HL-60/S4 (cell line): ENCODE results near the gene MGAT3.
"Not testable (repeated sequence)": the region's sequence is repeated elsewhere in the genome, so short reads cannot be mapped to it uniquely, and the experiment has no call there.

ENCODE experiments used
- in situ Hi-C: fragments of 300-500 bp; cut with MboI; formaldehyde crosslinking; loops from 2 replicates; pipeline ENCODE4 v1.14.3; 2022; ENCODE audit warnings: low sequenced_read_pairs

Gene MGAT3

DNA sequence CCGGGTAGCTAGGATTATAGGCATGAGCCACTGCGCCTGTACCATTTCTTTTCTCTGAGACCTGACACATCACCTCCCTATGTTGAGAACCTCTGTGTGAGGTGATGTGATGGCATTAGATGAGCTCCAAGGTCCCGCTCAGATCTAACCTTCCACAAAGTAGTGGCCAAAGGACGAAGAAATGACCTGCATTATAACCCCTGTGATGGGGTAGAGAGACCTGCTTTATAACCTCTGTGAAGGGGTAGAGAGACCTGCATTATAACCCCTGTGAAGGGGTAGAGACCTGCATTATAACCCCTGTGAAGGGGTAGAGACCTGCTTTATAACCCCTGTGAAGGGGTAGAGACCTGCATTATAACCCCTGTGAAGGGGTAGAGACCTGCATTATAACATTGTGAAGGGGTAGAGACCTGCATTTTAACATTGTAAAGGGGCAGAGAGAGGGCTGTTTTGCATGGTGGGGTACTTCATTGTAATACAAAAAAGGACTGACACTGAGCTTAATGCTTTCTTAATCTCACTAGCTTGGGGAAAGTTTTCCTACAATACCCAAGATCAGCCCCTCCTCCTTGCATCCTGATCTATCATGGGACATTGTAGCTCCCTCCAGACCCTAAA lies 53.8 kb downstream of the MGAT3 start:
- in situ Hi-C loops, result no loop called here

DNA sequence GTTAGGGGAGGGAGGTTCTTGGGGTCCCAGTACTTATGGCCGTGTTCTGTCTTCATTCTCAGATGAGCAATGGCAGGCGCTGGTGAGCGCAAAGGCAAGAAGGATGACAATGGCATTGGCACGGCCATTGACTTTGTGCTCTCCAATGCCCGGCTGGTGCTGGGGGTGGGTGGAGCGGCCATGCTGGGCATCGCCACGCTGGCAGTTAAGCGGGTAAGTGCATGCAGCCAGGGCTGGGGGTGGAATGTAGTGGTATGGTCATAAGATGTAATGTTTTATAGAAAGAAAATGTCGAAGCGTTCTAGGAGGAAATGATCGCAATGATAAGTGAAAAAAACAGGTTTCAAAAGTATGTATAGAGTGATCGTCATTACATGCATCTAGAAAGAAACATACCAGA lies 54.4 kb downstream of the MGAT3 start:
- in situ Hi-C loops, result no loop called here

DNA sequence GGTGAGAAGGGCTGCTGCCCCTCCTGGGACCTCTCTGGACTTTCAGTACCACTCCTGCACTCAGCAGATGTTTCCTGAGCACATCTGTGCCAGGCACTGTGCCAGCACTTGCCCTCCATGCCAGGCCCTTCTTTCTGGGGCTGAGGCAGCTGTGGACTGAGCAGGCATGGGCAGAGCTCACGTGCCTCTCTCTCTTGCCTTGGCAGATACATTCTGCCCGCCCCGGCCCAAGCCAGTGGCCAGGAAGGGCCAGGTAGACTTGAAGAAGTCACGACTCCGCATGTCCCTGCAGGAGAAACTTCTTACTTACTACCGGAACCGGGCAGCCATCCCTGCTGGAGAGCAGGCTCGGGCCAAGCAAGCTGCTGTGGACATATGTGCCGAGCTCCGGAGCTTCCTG lies 55.2 kb downstream of the MGAT3 start:
- in situ Hi-C loops, result no loop called here

DNA sequence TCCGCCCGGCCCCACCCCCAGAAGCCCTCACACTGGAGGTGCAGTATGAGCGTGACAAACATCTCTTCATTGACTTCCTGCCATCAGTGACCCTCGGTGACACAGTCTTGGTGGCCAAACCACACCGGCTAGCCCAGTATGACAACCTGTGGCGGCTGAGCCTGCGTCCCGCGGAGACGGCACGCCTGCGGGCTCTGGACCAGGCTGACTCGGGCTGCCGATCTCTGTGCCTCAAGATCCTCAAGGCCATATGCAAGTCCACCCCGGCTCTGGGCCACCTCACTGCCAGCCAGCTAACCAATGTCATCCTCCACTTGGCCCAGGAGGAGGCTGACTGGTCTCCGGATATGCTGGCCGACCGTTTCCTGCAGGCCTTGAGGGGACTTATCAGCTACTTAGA lies 57.0 kb downstream of the MGAT3 start:
- in situ Hi-C loops, result no loop called here

DNA sequence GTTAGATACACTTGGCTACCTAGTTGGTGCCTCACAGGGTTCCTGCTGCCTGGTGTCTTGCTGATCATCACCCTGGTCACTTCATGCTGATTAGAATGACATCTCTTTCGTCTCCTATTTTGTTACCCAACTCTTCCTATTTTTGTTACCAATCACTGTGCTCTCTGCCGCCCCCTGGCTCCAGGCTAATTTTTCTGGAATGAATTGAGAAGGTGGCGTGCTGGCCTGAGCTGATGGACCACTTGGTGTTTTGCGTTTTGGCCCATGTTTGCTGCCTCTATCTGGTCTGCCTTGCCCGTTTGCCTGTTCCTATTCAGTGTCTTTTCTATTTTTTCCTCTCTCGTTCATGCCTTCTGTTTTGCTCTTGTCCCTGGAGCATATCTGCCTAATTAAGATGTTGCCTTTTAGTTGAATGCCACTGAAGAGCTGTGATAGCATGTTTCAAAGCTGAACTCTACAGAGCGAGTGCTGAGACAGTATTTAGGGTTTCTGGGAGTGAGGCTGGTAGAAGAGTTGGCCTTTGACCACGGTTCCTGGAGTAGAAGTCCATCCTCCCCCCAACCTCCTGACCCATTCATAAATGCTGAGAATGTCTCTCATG lies 57.7 kb downstream of the MGAT3 start:
- in situ Hi-C loops, result no loop called here

DNA sequence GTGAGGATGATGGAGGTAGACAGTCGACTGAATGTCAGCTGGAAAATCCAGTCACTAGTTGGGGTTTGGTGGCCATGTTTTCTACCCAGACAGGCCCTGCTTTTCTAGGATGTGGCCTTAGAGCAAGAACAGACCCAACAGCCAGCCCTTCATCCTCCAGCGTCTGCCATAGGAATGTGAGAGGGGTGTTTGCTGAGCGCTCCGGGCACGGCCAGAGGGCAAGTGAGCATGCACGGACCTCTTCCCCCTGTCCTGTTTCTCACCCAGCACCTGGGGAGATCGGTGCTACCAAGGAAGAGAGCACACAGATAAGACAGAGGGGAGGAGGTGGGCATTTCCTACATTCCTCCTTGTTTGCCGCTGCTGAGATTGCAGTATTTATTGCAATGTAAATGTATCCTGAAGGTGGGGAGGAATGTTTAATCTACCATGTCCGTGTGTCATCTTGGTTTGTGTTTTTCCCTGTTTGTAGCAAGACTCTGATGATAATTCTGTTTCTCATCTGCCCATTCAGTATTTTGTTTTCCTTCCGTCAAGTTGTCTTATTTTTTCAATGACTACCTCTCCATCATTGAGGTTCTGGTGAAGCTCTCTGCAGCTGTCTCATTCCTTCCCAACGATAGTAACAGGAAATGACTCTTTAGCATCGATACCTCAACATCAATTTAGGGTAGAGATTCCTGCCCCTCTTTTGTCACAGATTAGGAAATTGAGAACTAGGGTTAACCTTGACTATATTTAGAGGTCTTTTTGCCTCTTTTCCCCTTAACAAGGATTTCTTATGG lies 58.6 kb downstream of the MGAT3 start:
- in situ Hi-C loops, result no loop called here

DNA sequence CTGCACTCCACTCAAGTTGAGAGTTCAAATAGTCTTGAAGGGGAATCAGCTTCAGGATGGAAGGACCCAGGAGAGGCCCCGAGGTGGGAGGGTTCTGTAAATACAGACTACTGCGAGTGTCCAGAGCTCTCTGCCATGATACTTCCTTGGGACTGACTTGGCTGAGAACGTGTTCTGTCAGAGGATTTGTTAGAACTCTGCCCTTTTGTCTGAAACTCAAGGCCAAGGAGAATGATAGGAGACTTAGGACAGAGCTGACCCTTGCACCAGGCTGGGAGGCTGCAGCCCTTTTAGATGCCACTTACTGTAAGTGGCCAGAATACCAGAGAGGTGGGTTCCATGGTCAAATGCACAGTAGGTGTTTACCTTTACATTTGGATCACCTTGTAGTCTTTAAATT lies 60.7 kb downstream of the MGAT3 start:
- in situ Hi-C loops, result no loop called here

DNA sequence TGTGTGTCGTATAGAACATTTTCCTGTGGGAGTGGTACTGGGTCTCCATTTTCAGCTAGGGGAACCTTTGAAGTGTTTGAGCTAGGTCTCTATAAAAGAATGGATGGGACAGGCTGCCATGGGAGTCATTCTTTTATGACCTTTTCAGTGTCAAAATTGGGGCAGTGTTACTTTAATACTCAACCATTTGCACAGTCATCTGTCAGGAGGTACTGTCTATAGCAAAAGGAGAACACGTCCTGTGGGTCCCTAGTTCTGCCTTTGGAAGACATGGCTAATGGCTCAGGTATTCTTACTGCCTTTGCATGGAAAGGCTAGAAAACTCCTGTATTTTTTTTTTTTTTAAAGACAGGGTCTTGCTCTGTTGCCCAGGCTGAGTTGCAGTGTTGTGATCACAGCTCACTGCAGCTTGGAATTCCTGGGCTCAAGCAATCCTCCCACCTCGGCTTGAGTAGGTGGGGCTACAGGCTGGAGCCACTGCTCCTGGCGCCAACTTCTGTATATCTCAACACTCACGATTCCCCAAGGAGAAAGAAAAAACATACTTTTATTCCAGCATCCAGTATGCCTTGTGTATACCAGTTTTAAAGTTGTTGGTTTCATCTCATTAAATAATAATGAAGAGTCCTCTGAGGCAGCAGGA lies 61.5 kb downstream of the MGAT3 start:
- in situ Hi-C loops, result no loop called here

DNA sequence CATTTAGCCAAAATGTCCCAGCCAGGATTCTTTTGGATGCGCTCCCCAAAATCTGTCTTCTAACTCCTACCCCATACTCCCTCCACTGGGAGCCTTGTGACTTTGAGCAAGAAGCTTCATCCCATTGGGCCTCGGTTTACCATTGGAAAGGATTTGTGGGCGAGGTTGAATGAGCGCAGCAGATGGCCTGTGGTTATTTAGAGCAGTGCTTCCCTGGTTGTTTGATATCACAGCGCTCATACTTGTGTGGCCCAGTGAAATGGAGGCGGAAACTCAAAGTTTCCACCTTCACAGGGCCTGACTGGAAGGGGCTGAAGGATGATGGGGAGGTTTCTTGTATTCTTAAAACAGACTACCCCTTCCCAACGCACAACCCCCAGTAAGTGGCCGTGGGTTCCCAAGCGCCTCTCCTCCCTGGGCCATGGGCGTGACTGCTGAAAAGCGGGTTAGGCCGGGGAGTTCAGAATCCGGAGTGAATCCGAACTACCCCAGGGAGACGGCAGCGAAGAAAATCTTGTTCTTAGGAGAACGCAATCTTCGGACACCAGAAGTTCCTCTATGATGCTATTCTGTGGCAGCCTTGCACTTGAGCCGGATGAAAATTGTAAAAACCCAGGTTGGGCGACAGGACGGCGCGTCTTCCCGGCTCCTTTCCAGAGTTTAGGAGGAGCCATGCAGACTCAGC lies 62.3 kb downstream of the MGAT3 start:
- in situ Hi-C loops, result no loop called here

DNA sequence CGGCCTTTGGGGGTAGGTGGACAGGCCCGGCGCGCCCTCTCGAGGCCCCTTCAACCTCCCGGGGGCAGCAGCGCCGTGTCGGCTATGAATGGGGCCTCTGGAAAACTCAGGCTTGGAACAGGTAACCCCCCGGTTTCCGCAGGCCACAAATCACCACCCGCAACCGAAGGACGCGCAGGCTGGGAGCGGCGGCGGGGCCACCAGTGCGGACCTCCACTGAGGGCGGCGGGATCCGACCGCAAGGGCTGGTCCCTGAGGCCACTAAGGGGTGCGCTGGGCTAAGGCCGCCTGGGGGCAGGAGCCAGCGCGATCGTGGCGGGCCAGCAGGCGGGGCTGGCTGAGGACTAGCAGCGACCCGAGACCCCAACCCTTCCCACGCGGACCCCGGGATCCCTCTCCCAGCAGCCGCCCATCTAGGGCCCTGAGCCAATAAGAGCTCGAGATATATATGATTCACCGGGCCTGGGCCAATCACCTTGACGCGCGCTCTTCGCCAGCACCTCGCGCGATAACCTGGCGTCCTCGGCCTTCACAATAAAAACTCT lies 62.9 kb downstream of the MGAT3 start:
- in situ Hi-C loops, result no loop called here

DNA sequence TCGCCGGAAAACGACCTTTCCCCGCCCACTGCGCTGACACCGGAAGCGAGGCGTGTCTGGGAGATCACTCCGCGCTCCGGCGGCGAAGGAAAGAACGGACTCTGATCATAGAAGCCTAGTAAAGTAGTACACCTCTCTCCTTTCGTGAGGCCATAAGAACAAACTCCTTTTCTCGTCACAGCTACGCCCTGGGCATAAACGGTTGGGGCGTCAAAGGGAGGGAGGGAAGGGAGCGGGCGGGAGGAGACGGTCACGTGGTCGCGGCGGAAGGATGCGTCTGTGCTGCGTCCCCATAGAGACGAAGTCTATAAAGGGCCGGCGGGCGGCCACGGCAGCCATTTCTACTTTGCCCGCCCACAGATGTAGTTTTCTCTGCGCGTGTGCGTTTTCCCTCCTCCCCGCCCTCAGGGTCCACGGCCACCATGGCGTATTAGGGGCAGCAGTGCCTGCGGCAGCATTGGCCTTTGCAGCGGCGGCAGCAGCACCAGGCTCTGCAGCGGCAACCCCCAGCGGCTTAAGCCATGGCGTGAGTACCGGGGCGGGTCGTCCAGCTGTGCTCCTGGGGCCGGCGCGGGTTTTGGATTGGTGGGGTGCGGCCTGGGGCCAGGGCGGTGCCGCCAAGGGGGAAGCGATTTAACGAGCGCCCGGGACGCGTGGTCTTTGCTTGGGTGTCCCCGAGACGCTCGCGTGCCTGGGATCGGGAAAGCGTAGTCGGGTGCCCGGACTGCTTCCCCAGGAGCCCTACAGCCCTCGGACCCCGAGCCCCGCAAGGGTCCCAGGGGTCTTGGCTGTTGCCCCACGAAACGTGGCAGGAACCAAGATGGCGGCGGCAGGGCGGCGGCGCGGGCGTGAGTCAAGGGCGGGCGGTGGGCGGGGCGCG lies 63.7 kb downstream of the MGAT3 start, which contains the start of gene ATF4:
Gene ATF4 (plus strand): TSS at position 337 of the 880 bp plus-strand sequence. CDS start 884 bp downstream, outside the sequence.
- in situ Hi-C loops, result no loop called here

DNA sequence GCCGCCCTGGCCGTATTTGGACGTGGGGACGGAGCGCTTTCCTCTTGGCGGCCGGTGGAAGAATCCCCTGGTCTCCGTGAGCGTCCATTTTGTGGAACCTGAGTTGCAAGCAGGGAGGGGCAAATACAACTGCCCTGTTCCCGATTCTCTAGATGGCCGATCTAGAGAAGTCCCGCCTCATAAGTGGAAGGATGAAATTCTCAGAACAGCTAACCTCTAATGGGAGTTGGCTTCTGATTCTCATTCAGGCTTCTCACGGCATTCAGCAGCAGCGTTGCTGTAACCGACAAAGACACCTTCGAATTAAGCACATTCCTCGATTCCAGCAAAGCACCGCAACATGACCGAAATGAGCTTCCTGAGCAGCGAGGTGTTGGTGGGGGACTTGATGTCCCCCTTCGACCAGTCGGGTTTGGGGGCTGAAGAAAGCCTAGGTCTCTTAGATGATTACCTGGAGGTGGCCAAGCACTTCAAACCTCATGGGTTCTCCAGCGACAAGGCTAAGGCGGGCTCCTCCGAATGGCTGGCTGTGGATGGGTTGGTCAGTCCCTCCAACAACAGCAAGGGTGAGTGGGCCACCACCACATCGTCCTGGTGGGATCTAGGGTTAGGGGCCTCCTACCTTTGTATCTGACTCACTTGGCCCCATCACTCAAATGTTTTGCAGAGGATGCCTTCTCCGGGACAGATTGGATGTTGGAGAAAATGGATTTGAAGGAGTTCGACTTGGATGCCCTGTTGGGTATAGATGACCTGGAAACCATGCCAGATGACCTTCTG lies 64.5 kb downstream of the MGAT3 start:
- in situ Hi-C loops, result not testable (repeated sequence)

DNA sequence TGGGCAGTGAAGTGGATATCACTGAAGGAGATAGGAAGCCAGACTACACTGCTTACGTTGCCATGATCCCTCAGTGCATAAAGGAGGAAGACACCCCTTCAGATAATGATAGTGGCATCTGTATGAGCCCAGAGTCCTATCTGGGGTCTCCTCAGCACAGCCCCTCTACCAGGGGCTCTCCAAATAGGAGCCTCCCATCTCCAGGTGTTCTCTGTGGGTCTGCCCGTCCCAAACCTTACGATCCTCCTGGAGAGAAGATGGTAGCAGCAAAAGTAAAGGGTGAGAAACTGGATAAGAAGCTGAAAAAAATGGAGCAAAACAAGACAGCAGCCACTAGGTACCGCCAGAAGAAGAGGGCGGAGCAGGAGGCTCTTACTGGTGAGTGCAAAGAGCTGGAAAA lies 65.3 kb downstream of the MGAT3 start:
- in situ Hi-C loops, result not testable (repeated sequence)

DNA sequence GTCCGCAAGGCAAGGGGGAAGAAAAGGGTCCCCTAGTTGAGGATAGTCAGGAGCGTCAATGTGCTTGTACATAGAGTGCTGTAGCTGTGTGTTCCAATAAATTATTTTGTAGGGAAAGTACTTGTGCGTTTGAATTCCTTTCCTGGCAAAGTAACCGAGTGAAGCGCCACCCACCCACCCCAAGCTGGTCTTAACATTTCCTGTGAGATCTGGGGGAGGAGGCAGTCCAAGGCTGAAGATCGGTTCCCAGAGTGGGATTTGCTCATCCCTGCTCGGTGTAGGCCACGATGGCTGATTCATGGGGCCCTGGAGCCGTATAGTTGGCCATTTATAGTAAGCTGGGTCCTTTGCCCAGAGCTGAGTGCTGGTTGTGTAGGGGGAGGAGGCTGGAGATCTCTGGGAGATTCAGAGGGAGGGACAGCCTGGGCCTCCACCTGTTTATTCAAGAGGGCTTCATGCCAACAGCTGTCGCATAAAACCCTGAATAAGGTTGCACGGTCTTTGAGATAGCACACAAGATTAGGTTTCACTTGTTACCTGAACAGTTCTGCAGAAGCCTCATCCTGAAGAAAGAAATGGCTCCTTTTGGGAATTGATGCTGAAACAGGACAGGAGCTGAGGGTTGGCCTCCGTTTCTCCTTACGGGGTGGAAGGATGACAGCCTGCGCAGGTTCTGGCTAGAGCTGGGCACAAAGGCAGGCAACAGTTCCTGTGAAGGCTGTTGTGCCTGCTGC lies 65.9 kb downstream of the MGAT3 start:
- in situ Hi-C loops, result no loop called here

DNA sequence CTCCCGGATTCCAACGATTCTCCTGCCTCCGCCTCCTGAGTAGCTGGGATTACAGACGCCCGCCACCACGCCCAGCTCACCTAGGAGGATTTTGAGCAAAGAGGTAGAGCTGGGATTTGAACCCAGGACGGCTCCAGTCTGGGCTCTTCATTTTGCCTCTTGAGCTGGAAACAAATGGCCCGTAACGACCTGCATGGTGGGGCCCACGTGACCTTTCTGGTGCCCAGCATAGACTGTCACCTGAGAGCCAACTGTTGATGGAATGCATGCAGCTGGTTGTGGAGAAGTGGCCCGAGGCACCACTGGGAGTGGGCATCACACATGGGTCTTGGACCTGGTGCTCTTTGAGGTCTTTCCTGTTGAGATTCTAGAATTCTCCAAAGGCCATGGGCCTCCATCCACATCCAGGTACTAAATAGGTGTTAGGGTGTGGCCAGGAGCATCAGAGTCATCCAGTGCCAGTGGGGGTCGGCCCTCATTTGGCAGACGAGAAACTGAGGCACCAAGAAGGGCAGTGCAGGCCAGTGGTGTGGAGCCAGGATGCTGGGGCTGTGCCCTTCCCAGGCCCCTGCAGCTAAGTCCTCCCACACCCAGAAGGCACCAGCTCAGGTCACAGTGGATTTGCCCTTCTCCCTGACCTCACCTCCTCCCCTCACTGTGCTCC lies 67.4 kb downstream of the MGAT3 start:
- in situ Hi-C loops, result no loop called here

DNA sequence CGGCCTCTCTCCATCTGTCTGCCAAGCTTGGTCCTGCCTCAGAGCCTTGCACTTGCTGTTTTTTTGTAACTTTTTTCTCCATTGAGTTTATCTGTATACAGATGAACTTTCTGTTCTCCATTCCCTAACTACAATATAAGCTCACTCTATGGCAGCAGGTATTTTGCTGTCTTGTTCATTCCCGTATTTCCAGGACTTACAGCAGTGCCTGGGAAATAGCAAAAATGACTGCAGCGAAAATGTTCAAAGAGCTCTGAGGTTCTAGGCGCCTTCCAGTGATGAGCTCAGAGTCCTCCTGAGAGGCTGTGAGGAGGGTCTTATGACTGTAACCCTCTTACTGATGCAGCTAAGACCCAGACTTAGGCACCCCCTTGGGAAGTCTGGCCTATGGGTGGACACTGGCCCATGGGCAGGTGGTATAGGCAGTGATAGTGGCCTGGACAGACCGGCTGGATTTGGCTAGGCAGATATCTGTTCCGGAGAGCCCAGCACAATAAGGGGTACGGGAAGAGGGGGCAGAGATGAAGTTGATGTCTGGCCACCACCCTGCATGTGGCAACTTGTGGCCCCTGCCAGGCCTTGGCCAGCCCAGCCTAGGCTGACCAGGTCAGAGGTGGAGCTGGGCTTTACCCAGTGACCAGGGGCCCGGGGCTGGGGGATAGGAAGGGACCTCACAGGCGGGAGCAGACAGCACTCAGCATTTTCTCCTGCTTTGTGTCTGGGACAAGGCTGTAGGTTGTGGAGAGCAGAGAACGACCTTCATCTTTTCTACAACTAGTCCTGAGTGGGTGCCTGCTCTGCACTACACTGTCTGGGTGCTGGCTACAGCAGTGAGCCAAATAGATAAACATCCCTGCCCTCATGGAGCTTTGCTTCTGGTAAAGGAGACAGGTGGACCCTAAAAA lies 68.2 kb downstream of the MGAT3 start:
- in situ Hi-C loops, result loop anchor here (25.0 kb wide), 1 partner anchor 363 kb away; the partner anchor contains the start of gene CBX7

DNA sequence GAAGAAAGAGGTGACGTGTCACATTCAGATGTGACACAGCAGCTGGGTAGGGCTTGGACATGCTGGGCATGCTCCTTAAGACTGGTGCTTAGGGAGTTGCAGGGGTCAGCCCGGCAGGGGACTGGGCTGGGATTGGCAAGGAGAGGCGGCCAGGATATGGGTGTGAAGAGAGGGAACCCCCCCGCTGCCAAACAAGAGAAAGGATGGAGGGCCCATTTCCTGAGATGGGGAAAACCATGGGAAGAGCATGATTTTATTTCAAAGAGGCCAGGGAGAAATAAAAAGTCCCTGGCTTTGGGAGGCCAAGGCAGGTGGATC lies 68.8 kb downstream of the MGAT3 start:
- in situ Hi-C loops, result loop anchor here (25.0 kb wide), 1 partner anchor 363 kb away; the partner anchor contains the start of gene CBX7
